GM19240 (cell line): ENCODE data around the gene PSRC1.

Experiments
- DNase-seq: peaks from one replicate; pipeline ENCODE4 v3.0.0; 2011; ENCODE audit warnings: low spot score; ENCODE audit not compliant: insufficient read length

The PSRC1 gene

GRCh38 chr1:109258481-109259466 lies 24.2 kb downstream of the PSRC1 start:
- DNase-seq = no peak

DNA sequence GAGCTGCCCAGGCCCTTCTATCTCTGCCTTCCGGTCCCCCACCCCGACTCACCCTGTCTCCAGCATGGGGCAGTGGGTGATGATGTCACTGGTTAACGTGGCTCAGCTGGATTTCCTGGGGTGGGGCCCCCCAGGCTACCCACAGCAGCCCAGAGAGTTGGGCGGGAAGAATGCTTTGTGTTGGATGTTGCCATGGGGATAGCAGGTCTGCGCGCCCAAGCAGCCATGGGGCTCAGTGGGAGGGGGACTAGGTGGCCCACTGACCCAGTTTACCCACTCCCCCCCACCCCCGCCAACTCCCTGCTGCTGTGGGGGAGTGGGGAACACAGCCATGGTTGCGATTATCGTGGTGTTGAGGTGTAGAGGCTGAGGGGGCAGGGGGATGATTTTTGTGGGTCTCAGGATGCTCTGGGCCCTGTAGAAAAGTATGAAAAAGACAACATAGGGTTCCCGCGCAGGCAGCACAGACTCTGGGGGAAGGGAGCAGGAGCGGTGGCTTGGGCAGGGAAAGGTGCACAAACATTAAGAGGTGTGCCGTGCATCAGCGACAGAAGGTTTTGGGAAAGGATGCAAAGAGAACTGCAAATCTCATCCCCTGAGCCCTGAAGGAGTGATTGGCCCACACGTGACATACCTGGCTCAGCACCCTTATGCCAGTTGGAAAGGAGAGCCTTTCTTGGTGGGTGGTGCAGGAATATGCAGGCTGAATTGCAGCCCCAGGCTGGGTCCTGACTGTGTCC lies 25.1 kb downstream of the PSRC1 start:
- DNase-seq = no peak

DNA sequence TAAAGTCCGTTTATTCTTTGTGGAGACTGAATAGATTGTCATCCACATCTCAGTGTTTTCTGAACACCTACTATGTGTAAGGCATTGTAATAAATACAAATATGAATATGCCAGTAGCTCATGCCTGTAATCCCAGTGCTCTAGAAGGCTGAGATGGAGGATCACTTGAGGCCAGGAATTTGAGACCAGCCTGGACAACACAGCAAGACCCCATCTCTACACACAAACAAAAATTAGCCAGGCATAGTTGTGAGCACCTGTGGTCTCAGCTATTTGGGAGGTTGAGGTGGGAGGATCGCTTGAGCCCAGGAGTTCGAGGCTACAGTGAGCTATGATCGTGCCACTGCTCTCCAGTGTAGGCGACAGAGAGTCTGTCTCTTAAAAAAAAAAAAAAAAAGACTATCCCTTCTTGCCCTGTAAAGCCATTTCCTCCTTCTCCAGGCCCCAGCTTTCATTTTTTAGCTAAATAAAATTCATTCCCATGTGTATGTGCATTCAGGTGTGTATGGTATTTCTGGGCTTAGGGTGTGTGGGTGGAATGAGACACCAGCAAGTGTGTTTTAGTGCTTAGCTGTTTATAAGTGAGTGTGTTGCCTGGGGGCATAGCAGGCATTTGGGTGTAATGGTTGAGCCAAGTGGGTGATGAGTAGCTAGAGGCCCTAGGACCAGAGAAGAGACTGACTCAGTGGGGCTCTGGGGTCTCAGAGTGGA lies 25.8 kb downstream of the PSRC1 start:
- DNase-seq = no peak

DNA sequence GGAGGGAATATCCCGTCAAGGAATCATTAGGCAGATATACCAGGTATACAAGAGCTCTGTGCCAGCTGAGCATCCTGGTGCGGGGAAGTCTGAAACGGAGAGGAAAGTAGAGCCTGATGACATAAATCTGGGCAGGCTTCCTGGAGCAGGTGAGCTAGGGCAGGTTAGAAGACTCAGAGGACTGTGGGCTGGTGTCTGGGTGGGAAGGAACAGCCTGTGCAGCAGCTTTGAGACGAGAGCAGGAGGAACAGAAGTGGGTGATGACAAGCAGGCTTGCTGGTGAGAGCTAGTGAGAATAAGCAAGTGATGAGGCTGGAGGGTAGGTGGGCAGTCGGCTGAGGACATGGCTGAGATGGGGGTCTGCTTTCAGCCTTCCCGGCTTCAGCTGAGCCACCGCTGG lies 26.9 kb downstream of the PSRC1 start:
- no peak for DNase-seq

GRCh38 chr1:109255678-109256077 lies 27.3 kb downstream of the PSRC1 start:
- no peak for DNase-seq

- no peak for DNase-seq
Observed at GRCh38 chr1:109255097-109255651, 27.8 kb downstream of the PSRC1 start.

DNA sequence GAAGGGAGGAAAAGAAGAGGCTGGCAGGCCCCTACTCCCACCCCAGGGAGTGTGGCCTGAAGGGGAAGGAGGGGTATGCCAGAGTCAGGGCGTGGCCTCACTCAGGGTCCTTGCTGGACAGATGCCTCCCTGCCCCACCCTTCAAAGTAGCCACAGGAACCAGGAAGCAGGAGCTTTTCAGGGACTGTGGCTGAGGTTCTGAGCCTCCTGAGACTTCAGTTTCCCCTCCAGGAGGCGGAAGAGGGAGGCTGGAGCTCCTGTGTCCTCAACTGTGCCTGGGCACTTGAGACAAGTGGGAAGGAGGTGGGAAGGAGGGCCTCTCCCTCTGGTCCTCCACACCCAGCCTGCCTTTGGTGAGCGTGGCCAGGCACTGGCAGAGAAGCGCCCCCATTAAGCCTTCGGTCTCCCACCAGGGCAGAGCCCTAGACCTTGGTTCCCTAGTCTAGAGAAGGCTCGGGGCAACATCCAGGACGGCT lies 28.3 kb downstream of the PSRC1 start:
- DNase-seq = no peak

- DNase-seq = no peak
Observed at GRCh38 chr1:109253803-109254620, 28.9 kb downstream of the PSRC1 start.

DNA sequence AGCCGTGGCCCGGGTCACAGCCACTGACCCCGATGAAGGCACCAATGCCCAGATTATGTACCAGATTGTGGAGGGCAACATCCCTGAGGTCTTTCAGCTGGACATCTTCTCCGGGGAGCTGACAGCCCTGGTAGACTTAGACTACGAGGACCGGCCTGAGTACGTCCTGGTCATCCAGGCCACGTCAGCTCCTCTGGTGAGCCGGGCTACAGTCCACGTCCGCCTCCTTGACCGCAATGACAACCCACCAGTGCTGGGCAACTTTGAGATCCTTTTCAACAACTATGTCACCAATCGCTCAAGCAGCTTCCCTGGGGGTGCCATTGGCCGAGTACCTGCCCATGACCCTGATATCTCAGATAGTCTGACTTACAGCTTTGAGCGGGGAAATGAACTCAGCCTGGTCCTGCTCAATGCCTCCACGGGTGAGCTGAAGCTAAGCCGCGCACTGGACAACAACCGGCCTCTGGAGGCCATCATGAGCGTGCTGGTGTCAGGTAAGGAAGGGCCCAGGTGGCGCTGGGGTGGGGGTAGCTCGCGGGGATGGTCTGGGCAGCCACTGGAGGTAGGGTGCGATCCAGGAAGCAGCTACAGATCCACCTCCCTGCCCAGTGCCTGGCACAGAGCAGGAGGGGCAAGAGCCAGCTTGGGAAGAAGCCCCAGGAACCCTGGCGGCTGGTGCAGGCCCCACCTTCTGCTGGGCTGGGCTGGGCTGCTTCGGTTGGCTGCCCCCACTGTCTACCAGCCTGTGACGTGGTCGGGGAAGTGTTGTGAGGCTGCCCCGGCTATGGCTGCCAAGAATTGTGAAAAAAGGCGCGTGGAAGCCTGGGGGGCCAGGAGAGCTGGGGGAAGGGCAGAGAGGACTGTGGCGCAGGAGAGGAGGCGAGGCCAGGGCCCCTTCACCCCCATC lies 29.8 kb downstream of the PSRC1 start:
- DNase-seq = no peak

GRCh38 chr1:109252167-109252892 lies 30.6 kb downstream of the PSRC1 start:
- no peak for DNase-seq

DNA sequence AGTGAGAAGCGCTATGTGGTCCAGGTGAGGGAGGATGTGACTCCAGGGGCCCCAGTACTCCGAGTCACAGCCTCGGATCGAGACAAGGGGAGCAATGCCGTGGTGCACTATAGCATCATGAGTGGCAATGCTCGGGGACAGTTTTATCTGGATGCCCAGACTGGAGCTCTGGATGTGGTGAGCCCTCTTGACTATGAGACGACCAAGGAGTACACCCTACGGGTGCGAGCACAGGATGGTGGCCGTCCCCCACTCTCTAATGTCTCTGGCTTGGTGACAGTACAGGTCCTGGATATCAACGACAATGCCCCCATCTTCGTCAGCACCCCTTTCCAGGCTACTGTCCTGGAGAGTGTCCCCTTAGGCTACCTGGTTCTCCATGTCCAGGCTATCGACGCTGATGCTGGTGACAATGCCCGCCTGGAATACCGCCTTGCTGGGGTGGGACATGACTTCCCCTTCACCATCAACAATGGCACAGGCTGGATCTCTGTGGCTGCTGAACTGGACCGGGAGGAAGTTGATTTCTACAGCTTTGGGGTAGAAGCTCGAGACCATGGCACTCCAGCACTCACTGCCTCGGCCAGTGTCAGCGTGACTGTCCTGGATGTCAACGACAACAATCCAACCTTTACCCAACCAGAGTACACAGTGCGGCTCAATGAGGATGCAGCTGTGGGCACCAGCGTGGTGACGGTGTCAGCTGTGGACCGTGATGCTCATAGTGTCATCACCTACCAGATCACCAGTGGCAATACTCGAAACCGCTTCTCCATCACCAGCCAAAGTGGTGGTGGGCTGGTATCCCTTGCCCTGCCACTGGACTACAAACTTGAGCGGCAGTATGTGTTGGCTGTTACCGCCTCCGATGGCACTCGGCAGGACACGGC lies 31.4 kb downstream of the PSRC1 start:
- no peak for DNase-seq

DNA sequence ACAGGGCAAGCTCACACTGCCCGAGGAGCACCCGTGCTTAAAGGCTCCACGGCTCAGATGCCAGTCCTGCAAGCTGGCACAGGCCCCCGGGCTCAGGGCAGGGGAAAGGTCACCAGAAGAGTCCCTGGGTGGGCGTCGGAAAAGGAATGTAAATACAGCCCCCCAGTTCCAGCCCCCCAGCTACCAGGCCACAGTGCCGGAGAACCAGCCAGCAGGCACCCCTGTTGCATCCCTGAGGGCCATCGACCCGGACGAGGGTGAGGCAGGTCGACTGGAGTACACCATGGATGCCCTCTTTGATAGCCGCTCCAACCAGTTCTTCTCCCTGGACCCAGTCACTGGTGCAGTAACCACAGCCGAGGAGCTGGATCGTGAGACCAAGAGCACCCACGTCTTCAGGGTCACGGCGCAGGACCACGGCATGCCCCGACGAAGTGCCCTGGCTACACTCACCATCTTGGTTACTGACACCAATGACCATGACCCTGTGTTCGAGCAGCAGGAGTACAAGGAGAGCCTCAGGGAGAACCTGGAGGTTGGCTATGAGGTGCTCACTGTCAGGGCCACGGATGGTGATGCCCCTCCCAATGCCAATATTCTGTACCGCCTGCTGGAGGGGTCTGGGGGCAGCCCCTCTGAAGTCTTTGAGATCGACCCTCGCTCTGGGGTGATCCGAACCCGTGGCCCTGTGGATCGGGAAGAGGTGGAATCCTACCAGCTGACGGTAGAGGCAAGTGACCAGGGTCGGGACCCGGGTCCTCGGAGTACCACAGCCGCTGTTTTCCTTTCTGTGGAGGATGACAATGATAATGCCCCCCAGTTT lies 32.3 kb downstream of the PSRC1 start:
- no peak for DNase-seq

GRCh38 chr1:109249654-109250401 lies 33.1 kb downstream of the PSRC1 start:
- no peak for DNase-seq

GRCh38 chr1:109248797-109249629 lies 33.9 kb downstream of the PSRC1 start, which contains the start of gene CELSR2:
Gene CELSR2 (plus strand): TSS chr1:109249539. CDS start chr1:109250080, 541 bp downstream.
- peak; percentile 91 for DNase-seq

- DNase-seq = no peak
Observed at GRCh38 chr1:109248444-109248796, 34.5 kb downstream of the PSRC1 start.
